Esophagus (tissue), 2 donors: ENCODE measurements around the gene C1QTNF1. TPM values are rescaled to one million over a fixed set of nuclear protein-coding genes. Genes with fewer than 3 reads are reported as not detected.

Experiments
- H3K27ac ChIP-seq, 2 donors: one replicate each; pipeline ENCODE4 v1.5.1; 2013; ENCODE audit warnings: low read depth in 2 of 2, mild to moderate bottlenecking in 2 of 2, inconsistent platforms in 1 of 2, low read length in 1 of 2, moderate library complexity in 1 of 2
- H3K27me3 ChIP-seq, 2 donors: one replicate each; pipeline ENCODE4 v1.6.1; 2013; ENCODE audit warnings: low read length in 2 of 2, control low read depth in 1 of 2, mild to moderate bottlenecking in 1 of 2; ENCODE audit not compliant: insufficient read depth in 2 of 2, control insufficient read depth in 1 of 2
- H3K36me3 ChIP-seq, 2 donors: one replicate each; pipeline ENCODE4 v1.6.1; 2013; ENCODE audit warnings: low read length in 1 of 2; ENCODE audit not compliant: control insufficient read depth in 2 of 2, insufficient read depth in 2 of 2
- H3K4me1 ChIP-seq, 2 donors: one replicate each; pipeline ENCODE4 v1.6.1; 2013; ENCODE audit warnings: low read length in 1 of 2; ENCODE audit not compliant: control insufficient read depth in 2 of 2, insufficient read depth in 2 of 2
- H3K4me3 ChIP-seq, 2 donors: one replicate each; pipeline ENCODE4 v1.5.1; 2013; ENCODE audit warnings: low read length in 2 of 2, mild to moderate bottlenecking in 2 of 2, low read depth in 1 of 2, moderate library complexity in 1 of 2
- H3K9me3 ChIP-seq, 2 donors: one replicate each; pipeline ENCODE4 v1.6.1; 2013; ENCODE audit warnings: mild to moderate bottlenecking in 2 of 2, low read depth in 1 of 2, low read length in 1 of 2, moderate library complexity in 1 of 2; ENCODE audit not compliant: control insufficient read depth in 2 of 2, insufficient read depth in 1 of 2
- WGBS, 2 donors: extraction: QIAGEN DNeasy Blood & Tissue Kit; methylation state at CpG; one replicate each; pipeline ENCODE4 v1.1.7; 2013; 5-methylcytosine and 5-hydroxymethylcytosine counted together
- polyA plus RNA-seq, 2 donors: library from polyadenylated mRNA; stranded (reverse); fragments of 200-250 nt; gene quantifications; one replicate each; pipeline ENCODE4 v1.2.3, GENCODE V29; 2013
- donor health status: healthy with polysubstance abuse.
- donor health status: Bipolar disorder and iron deficiency.

Gene C1QTNF1
- polyA plus RNA-seq, 2 donors, result 6.0 to 7.2 TPM

DNA sequence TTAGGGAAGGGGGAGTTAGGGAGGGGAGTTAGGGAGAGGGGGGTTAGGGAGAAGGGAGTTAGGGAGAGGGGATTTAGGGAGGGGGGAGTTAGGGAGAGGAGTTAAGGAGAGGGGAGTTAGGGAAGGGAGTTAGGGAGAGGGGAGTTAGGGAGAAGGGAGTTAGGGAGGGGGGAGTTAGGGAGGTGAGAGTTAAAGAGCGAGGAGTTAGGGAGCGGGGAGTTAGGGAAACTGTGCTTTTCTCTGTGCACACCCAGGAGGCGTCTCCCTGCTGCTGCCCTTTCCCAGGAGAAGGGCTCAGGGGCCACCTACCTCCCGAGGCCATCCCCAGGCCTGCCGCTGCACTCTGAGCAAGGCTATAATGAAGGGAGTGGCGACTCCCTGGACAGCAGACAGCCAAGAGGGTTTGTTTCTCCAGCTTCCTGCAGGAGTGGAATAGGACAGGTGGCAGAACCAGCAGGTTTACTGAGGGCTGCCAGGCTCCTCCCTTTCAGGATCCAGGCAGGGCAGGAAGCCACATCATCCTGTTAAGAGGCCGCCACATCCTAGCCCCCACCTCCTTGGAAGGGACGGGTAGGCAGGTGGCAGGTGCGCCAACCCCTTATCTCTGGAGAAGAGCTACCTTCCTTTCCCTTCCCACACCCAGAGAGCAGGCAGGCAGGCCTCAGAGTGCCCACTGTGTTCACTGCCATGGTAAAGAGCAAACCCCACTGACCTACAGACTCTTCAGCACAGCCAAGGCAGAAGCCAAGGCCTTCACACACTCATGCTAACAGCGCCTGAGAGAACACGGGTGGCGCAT lies 18.7 kb upstream of the C1QTNF1 start:
- peak overlapping the region; percentile 71 to 81 for H3K27ac ChIP-seq
- no peaks in the 10 kb centered on the region for H3K27me3 ChIP-seq
- 43 to 48% methylated on average over 12 of the region's 12 CpGs for WGBS, 2 donors
- H3K4me3 ChIP-seq, result peak overlapping the region; percentile 16 to 36
- no peaks in the 10 kb centered on the region for H3K9me3 ChIP-seq
- peaks cover 9 to 24% of the 10 kb centered on the region in 2 donors for H3K4me1 ChIP-seq
- H3K36me3 ChIP-seq, result peaks cover 6 to 11% of the 10 kb centered on the region in 2 donors

DNA sequence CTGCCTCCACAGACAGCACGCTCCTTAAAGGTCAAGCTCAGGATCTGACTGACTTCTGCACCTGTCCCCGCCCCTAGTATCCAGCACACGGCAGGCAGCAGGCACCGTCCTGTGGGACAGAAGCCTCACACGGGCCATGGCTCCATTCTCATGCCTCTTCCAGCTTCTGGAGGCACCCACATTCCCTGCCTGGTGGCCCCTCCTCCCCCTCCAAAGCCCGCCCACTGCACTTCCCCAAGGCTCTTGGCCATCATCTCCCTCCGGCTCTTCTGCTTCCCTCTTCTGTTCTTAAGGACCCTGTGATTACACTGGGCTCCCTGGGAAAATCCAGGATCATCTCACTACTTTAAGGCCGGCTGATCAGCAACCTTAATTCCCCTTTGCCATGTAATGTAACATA lies 17.9 kb upstream of the C1QTNF1 start:
- no peaks in the 10 kb centered on the region for H3K9me3 ChIP-seq
- H3K4me3 ChIP-seq, result no peak overlapping the region
- peaks cover 9 to 24% of the 10 kb centered on the region in 2 donors for H3K4me1 ChIP-seq
- 67 to 68% methylated on average over 8 of the region's 8 CpGs for WGBS, 2 donors
- H3K27me3 ChIP-seq, result no peaks in the 10 kb centered on the region
- peak overlapping the region; percentile 71 to 81 for H3K27ac ChIP-seq
- peaks cover 6 to 9% of the 10 kb centered on the region in 2 donors for H3K36me3 ChIP-seq

- Histone ChIP-seq H3K4me1 (peaks cover 9 to 24% of the 10 kb centered on the region in 2 donors), H3K4me3 (no peak overlapping the region), H3K27me3 (no peaks in the 10 kb centered on the region), H3K36me3 (peaks cover 6 to 9% of the 10 kb centered on the region in 2 donors), H3K9me3 (no peaks in the 10 kb centered on the region), H3K27ac (peak overlapping the region in 1 of 2 donors; percentile 11)
- 83 to 84% methylated on average over 19 of the region's 19 CpGs for WGBS, 2 donors
Observed at GRCh38 chr17:79006794-79007503, 17.0 kb upstream of the C1QTNF1 start.

- peaks cover 7 to 24% of the 10 kb centered on the region in 2 donors for H3K4me1 ChIP-seq
- peak overlapping the region in 1 of 2 donors; percentile 45 for H3K27ac ChIP-seq
- H3K27me3 ChIP-seq, result no peaks in the 10 kb centered on the region
- H3K36me3 ChIP-seq, result peaks cover 3 to 5% of the 10 kb centered on the region in 2 donors
- 68 to 73% methylated on average over 21 of the region's 21 CpGs for WGBS, 2 donors
- H3K4me3 ChIP-seq, result peak overlapping the region; percentile 86 to 88
- H3K9me3 ChIP-seq, result no peaks in the 10 kb centered on the region
Observed at GRCh38 chr17:79007504-79008381, 16.2 kb upstream of the C1QTNF1 start.

DNA sequence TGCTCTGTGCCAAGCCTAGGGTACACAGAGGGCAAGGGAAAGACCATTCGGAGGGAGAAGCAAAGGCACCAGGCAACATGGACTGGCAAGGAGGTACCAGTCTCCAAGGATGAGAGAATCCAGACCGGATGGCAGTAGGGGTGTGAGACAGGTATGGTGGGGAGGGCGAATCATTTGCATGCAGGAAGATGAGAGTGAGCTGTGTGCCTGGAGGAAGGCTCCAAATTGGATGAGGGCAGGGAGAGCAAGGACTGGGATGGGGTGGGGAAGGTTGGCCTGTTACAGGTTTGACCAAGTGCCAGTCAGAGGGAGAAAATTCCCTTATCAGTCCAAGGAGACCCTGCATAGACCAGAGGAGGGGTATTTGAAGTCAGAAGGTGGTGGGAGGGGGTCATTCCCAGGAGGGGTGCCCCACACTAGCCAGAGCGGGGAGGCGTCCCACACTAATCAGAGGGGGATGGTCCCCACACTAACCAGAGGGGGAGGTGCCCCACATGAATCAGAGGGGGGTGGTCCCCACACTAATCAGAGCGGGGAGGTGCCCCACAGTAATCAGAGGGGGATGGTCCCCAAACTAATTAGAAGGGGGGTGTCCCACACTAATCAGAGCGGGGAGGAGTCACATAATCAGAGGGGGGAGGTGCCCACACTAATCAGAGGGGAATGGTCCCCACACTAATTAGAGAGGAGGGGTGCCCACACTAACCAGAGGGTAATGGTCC lies 15.1 kb upstream of the C1QTNF1 start:
- H3K4me1 ChIP-seq, result peaks cover 6 to 24% of the 10 kb centered on the region in 2 donors
- WGBS, 2 donors, result 27% methylated on average over 7 of the region's 7 CpGs
- peaks cover 0 to 2% of the 10 kb centered on the region in 2 donors for H3K36me3 ChIP-seq

DNA sequence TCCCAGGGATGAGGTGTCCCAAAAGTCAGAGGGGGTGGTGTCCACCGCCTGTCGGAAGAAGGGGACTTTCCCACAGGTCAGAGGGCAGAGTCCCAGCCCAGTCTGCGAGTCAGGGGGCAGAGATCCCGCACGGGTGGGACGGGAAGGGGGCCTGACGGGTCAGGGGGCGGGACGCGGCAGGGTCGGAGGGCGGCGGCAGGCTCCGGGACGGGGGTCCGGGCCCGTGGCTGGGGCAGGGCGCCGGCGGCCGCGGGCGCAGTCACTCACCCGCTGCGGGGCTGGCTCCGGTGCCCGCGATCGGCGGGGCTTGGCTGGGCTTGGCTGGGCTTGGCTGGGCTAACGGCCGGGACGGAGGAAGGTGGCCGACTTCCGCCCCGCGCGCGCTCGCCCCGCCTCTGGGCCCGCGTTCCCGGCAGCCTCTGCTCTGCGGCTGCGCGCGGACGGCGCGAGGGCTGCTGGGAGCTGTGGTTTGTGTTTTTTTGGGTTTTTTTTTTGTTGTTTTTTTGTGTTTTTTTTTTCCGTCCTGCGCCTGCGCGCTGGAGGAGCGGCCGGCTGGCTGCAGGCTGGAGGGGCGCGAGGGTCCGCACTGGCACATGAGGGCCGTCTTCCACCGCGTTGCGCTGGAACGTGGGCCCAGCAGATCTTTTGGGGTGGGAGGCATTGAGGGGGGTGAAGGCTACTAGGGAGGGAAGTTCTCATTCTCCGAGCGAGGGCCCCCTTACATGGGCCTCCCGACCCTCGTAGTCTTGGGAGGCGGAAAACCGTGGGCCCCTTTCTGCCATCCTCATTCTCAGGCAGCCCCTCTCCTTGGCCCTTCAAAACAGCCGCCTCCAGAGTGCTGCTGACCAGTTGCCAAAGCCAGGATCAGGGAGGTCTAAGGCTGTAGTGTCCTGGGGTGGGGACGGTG lies 14.3 kb upstream of the C1QTNF1 start, which contains the start of gene CANT1:
TSS of gene CANT1 (minus strand) at position 368 of the 907 bp plus-strand sequence. CDS start 12,142 bp downstream, outside the sequence.
- H3K4me3 ChIP-seq, result peak within 1 kb of the TSS; percentile 86 to 88
- WGBS, 2 donors, result 1% methylated on average over 68 to 73 of the region's 73 CpGs
- peak within 1 kb of the TSS; percentile 84 to 85 for H3K27ac ChIP-seq
- peaks cover 6 to 24% of the 10 kb centered on the region in 2 donors for H3K4me1 ChIP-seq
- peaks cover 0 to 2% of the 10 kb centered on the region in 2 donors for H3K36me3 ChIP-seq
- no peaks in the 10 kb centered on the region for H3K9me3 ChIP-seq
- H3K27me3 ChIP-seq, result no peaks in the 10 kb centered on the region

More for the DNA sequence above, 15.1 kb upstream of the C1QTNF1 start:
- Histone ChIP-seq H3K4me3 (peak overlapping the region; percentile 86 to 88), H3K27me3 (no peaks in the 10 kb centered on the region), H3K27ac (peak overlapping the region; percentile 84 to 85), H3K9me3 (no peaks in the 10 kb centered on the region)

DNA sequence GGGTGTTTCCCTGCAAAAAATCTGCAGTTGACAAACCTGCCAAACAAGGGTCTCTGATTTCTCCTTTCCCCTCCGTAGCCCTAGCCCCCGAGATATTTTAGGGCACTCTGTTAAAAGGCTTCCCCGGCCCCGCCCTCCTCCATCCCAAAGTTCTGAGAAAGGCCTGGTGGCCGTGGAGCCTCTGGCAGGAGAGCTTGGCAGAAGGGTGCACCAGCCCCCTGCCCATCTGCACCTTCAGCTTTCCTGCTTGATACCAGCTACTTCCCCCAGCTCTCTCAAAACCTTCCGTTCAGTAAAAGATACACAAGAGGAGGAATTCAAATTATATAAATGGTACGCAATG lies 13.7 kb upstream of the C1QTNF1 start:
- Histone ChIP-seq H3K27me3 (no peaks in the 10 kb centered on the region), H3K4me1 (peaks cover 6 to 24% of the 10 kb centered on the region in 2 donors), H3K36me3 (peaks cover 0 to 2% of the 10 kb centered on the region in 2 donors), H3K9me3 (no peaks in the 10 kb centered on the region), H3K27ac (peak overlapping the region; percentile 70 to 84), H3K4me3 (peak overlapping the region in 1 of 2 donors; percentile 88)
- WGBS, 2 donors, result 58 to 72% methylated on average over 7 of the region's 7 CpGs

DNA sequence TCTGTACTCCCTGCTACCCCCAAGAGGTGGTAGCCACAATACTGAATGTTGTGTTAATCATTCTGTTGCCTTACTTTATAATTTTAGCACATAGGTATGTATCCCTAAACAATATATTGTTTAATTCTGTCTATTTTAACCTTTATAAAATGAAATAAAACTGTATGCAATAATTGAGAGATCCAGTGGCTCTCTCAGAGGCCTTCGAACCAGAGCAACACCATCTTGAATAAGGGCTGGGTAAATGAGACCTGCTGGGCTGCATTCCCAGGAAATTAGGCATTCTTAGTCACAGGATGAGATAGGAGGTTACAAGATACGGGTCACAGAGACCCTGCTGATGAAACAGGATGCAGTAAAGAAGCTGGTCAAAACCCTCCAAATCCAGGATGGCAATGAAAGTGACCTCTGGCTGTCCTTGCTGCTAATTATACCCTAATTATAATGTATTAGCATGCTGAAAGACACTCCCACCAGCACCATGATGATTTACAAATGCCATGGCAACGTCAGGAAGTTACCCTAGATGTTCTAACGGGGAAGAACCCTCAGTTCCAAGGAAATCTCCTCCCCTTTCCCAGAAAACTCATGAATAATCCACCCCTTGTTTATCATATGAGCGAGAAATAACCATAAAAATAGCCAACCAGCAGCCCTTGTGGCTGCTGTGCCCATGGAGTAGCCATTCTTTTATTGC lies 12.4 kb upstream of the C1QTNF1 start:
- H3K27ac ChIP-seq, result no peak overlapping the region

More for the DNA sequence above, 12.4 kb upstream of the C1QTNF1 start:
- peaks cover 6 to 13% of the 10 kb centered on the region in 2 donors for H3K4me1 ChIP-seq
- 69 to 70% methylated on average over 5 of the region's 5 CpGs for WGBS, 2 donors
- H3K9me3 ChIP-seq, result no peaks in the 10 kb centered on the region
- H3K36me3 ChIP-seq, result peaks cover 0 to 2% of the 10 kb centered on the region in 2 donors
- no peaks in the 10 kb centered on the region for H3K27me3 ChIP-seq
- H3K4me3 ChIP-seq, result no peak overlapping the region
